NB4 (cell line): ENCODE data around the gene DUSP7.

Experiments
- MAX ChIP-seq: IDR thresholded peaks from 2 replicates; pipeline ENCODE4 v1.6.1; 2011; ENCODE audit warnings: low read depth, low read length
- MYC ChIP-seq: IDR thresholded peaks from 2 replicates; pipeline ENCODE4 v1.6.1; 2011; ENCODE audit warnings: low read depth, low read length
- TF ChIP-seq, protein P1 (sequence below): IDR thresholded peaks from one replicate; pipeline ENCODE4 v1.5.1; 2012; ENCODE audit warnings: low read depth, low read length

DNA sequence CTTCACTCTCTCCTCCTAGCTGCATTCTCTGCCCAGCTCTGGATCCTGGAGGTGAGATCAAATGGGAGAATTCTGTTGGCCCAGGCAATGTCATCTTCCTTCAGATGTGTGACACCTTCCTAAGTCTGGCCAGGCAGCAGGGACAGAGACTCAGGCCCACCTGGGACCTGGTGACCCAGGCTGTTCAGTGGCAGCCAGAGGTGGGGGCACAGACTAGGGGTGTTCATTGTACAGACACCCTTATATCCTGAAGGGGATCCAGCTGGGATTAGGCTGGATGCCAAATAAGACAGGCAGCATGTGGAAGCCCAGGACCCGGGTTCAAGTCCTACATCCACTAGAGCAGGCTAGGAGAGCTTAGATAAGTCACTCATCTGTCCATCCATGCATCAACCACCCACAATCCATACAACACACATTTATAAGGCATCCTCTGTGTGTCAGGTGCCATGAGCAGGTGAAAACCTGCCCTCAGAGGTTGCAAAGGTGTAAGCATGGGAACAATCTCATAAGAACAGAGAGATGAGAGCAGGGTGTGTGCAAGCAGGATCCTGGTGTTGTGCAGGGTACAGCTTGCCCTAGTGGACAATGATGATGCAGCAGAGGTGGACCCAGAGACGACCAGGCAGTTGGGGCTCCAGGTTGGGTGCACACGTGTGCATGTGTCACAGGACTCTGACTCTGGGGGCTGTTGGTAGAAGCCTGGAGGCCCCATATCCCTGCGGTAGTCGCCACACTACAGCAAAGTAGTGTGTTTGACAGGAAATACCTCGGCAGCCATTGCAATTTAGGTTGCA lies 42.4 kb downstream of the DUSP7 start:
- TF ChIP-seq MYC (no peak), MAX (no peak)
- TF ChIP-seq, protein P1, sequence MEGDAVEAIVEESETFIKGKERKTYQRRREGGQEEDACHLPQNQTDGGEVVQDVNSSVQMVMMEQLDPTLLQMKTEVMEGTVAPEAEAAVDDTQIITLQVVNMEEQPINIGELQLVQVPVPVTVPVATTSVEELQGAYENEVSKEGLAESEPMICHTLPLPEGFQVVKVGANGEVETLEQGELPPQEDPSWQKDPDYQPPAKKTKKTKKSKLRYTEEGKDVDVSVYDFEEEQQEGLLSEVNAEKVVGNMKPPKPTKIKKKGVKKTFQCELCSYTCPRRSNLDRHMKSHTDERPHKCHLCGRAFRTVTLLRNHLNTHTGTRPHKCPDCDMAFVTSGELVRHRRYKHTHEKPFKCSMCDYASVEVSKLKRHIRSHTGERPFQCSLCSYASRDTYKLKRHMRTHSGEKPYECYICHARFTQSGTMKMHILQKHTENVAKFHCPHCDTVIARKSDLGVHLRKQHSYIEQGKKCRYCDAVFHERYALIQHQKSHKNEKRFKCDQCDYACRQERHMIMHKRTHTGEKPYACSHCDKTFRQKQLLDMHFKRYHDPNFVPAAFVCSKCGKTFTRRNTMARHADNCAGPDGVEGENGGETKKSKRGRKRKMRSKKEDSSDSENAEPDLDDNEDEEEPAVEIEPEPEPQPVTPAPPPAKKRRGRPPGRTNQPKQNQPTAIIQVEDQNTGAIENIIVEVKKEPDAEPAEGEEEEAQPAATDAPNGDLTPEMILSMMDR = peak; percentile 7
